HepG2 (cell line): ENCODE results near the gene MEI1. TPM values are rescaled to one million over a fixed set of nuclear protein-coding genes. Genes with fewer than 3 reads are reported as not detected.

Experiments
- ARID2 ChIP-seq: sonication (generic); formaldehyde crosslinking; IDR thresholded peaks from 2 replicates; pipeline ENCODE4 v1.8.1; 2022; ENCODE audit warnings: mild to moderate bottlenecking, missing genetic modification reagents, borderline replicate concordance
- KIAA2018 ChIP-seq: sonication (generic); formaldehyde crosslinking; IDR thresholded peaks from 2 replicates; pipeline ENCODE4 v1.5.0; 2020; ENCODE audit warnings: mild to moderate bottlenecking, missing genetic modification reagents, borderline replicate concordance
- MATR3 ChIP-seq: sonication (generic); formaldehyde crosslinking; IDR thresholded peaks from 2 replicates; pipeline ENCODE4 v1.4.0; 2020; ENCODE audit warnings: missing genetic modification reagents
- MEIS1 ChIP-seq: sonication (generic); formaldehyde crosslinking; IDR thresholded peaks from 2 replicates; pipeline ENCODE4 v1.9.0; 2021; ENCODE audit warnings: mild to moderate bottlenecking, missing genetic modification reagents, moderate library complexity, borderline replicate concordance
- NFKBIZ ChIP-seq: IDR thresholded peaks from 2 replicates; pipeline ENCODE4 v1.6.1; 2018; ENCODE audit warnings: missing genetic modification reagents, missing compliant biosample characterization
- SALL1 ChIP-seq: sonication (generic); formaldehyde crosslinking; IDR thresholded peaks from 2 replicates; pipeline ENCODE4 v1.8.0; 2022; ENCODE audit warnings: mild to moderate bottlenecking, missing genetic modification reagents
- SCMH1 ChIP-seq: sonication (generic); formaldehyde crosslinking; IDR thresholded peaks from 2 replicates; pipeline ENCODE4 v1.9.0; 2021; ENCODE audit warnings: missing genetic modification reagents, mild to moderate bottlenecking, borderline replicate concordance
- STAG1 ChIP-seq: sonication (generic); formaldehyde crosslinking; IDR thresholded peaks from 2 replicates; pipeline ENCODE4 v1.4.0; 2020; ENCODE audit warnings: missing genetic modification reagents
- ZBTB38 ChIP-seq: sonication (generic); formaldehyde crosslinking; IDR thresholded peaks from 2 replicates; pipeline ENCODE4 v1.5.1; 2020; ENCODE audit warnings: mild to moderate bottlenecking, missing genetic modification reagents
- ZMYM2 ChIP-seq: sonication (generic); formaldehyde crosslinking; IDR thresholded peaks from 2 replicates; pipeline ENCODE4 v1.8.0; 2022; ENCODE audit warnings: mild to moderate bottlenecking, missing genetic modification reagents
- ZNF124 ChIP-seq: sonication (generic); formaldehyde crosslinking; IDR thresholded peaks from 2 replicates; pipeline ENCODE4 v1.4.0; 2020; ENCODE audit warnings: missing genetic modification reagents
- ZSCAN30 ChIP-seq: sonication (generic); formaldehyde crosslinking; IDR thresholded peaks from 2 replicates; pipeline ENCODE4 v1.5.0; 2020; ENCODE audit warnings: mild to moderate bottlenecking, missing genetic modification reagents
- polyA plus RNA-seq, 8 experiments: library from polyadenylated mRNA; depleted of rRNA in 3 of 8; stranded (reverse) in 7 of 8; unstranded in 1 of 8; fragments of >200 nt; fragmentation: Illumina TruSeq in 4 of 8; extraction: Trizol in 4 of 8; gene quantifications; 2 replicates each; pipeline versions ENCODE4 v1.2.1 to v1.2.3, GENCODE V29; 2011 to 2016; ENCODE audit warnings: low read depth in 4 of 8, missing spikeins in 1 of 8, mixed read lengths in 1 of 8; ENCODE audit not compliant: insufficient read depth in 1 of 8
- total RNA-seq, 5 experiments: library from RNA; depleted of rRNA; stranded (reverse); fragments of >200 nt; fragmentation: Illumina TruSeq; extraction: Trizol; gene quantifications; 2 replicates each; pipeline ENCODE4 v1.2.3, GENCODE V29; 2016; ENCODE audit warnings: low read depth in 1 of 5
- TF ChIP-seq, protein P1 (sequence below): sonication (generic); formaldehyde crosslinking; IDR thresholded peaks from 2 replicates; pipeline ENCODE4 v1.5.0; 2020; ENCODE audit warnings: mild to moderate bottlenecking, missing genetic modification reagents, moderate library complexity
- TF ChIP-seq, protein P2 (sequence below): IDR thresholded peaks from 2 replicates; pipeline ENCODE4 v1.4.0; 2020; ENCODE audit warnings: mild to moderate bottlenecking, missing genetic modification reagents

MEI1 gene
- total and polyA plus RNA-seq, 2 of the 13 experiments (the other 11 are each of a cell fraction or from before 2014, with no cell fraction given) = 0.75 to 1.9 TPM

DNA sequence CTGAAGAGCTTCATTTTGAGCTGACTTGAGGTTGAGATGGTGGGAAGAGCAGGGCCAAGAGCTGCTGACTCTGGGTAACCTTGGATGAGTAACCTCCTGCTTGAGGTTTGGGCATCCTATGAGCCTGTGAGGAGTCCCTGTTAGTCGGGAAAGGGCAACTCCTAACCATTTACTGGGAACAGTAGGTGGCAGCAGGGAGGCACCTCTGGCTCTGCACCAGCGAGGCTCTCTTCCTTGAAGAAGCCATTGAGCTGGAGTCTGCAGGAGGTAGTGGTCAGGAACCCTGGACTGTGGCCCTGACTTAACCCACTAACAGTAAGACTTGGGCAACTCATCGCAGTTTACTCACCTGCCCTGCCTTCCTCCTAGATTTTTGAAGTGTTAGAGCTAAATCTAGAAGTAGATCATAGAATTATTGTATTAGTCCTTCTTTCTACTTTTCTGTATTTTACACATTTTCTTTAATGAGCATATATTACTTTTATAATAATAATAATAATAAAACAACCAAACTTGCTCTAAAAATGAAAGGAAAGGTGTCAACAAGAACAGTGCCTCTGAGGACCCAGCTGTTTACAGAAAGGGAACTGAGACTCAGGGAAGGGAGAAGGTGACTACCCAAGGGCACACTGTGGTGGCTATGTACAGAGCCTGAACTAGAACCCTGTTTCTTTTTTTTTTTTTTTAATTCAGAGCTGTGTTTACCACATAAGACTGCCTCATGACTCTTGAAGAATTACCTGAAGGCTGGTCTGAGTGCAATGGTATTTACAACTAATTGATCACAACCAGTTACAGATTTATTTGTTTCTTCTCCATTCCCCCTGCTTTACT is 47.5 kb downstream of the MEI1 start (continued):
- TF ChIP-seq, protein P1, sequence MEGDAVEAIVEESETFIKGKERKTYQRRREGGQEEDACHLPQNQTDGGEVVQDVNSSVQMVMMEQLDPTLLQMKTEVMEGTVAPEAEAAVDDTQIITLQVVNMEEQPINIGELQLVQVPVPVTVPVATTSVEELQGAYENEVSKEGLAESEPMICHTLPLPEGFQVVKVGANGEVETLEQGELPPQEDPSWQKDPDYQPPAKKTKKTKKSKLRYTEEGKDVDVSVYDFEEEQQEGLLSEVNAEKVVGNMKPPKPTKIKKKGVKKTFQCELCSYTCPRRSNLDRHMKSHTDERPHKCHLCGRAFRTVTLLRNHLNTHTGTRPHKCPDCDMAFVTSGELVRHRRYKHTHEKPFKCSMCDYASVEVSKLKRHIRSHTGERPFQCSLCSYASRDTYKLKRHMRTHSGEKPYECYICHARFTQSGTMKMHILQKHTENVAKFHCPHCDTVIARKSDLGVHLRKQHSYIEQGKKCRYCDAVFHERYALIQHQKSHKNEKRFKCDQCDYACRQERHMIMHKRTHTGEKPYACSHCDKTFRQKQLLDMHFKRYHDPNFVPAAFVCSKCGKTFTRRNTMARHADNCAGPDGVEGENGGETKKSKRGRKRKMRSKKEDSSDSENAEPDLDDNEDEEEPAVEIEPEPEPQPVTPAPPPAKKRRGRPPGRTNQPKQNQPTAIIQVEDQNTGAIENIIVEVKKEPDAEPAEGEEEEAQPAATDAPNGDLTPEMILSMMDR (CRISPR knock-in tag) = peak; percentile 87
- TF ChIP-seq SCMH1 (CRISPR knock-in tag) (no peak), ZNF124 (no peak), ARID2 (CRISPR knock-in tag) (no peak), MEIS1 (no peak), ZMYM2 (CRISPR knock-in tag) (no peak), STAG1 (CRISPR knock-in tag) (peak; percentile 81), NFKBIZ (CRISPR knock-in tag) (no peak), ZBTB38 (CRISPR knock-in tag) (no peak), SALL1 (CRISPR knock-in tag) (0 out of 2 replicates have a peak, but pooled peaks have one; percentile 18), ZSCAN30 (no peak), MATR3 (no peak), KIAA2018 (CRISPR knock-in tag) (no peak)
- TF ChIP-seq, protein P2, sequence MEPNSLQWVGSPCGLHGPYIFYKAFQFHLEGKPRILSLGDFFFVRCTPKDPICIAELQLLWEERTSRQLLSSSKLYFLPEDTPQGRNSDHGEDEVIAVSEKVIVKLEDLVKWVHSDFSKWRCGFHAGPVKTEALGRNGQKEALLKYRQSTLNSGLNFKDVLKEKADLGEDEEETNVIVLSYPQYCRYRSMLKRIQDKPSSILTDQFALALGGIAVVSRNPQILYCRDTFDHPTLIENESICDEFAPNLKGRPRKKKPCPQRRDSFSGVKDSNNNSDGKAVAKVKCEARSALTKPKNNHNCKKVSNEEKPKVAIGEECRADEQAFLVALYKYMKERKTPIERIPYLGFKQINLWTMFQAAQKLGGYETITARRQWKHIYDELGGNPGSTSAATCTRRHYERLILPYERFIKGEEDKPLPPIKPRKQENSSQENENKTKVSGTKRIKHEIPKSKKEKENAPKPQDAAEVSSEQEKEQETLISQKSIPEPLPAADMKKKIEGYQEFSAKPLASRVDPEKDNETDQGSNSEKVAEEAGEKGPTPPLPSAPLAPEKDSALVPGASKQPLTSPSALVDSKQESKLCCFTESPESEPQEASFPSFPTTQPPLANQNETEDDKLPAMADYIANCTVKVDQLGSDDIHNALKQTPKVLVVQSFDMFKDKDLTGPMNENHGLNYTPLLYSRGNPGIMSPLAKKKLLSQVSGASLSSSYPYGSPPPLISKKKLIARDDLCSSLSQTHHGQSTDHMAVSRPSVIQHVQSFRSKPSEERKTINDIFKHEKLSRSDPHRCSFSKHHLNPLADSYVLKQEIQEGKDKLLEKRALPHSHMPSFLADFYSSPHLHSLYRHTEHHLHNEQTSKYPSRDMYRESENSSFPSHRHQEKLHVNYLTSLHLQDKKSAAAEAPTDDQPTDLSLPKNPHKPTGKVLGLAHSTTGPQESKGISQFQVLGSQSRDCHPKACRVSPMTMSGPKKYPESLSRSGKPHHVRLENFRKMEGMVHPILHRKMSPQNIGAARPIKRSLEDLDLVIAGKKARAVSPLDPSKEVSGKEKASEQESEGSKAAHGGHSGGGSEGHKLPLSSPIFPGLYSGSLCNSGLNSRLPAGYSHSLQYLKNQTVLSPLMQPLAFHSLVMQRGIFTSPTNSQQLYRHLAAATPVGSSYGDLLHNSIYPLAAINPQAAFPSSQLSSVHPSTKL (CRISPR knock-in tag) = 0 out of 2 replicates have a peak, but pooled peaks have one; percentile 9
